OCI-LY1 (cell line): Measurements from ENCODE around the gene SSPN.

Experiments used
- H2AFZ ChIP-seq: fragments of 200-600 bp; sonication (generic), shearing (Covaris generic); 2 replicates; pipeline ENCODE4 v1.6.0; 2014; ENCODE audit warnings: antibody characterized with exemption, mild to moderate bottlenecking, low read length
- H3F3A ChIP-seq: fragments of 200-600 bp; sonication (generic), shearing (Covaris generic); 2 replicates; pipeline ENCODE4 v1.6.0; 2014; ENCODE audit warnings: mild to moderate bottlenecking, antibody characterized with exemption, low read length, moderate library complexity; ENCODE audit not compliant: insufficient read depth
- H3K27ac ChIP-seq: fragments of 200-600 bp; sonication (generic); 2 replicates; pipeline ENCODE4 v1.5.1; 2014; ENCODE audit warnings: low read length, mixed run types, mild to moderate bottlenecking, low read depth; ENCODE audit not compliant: poor library complexity, severe bottlenecking
- H3K27me3 ChIP-seq: fragments of 200-600 bp; sonication (generic); 2 replicates; pipeline ENCODE4 v1.6.0; 2014; ENCODE audit warnings: antibody characterized with exemption, mild to moderate bottlenecking, low read length, moderate library complexity; ENCODE audit not compliant: insufficient read depth
- H3K36me3 ChIP-seq: fragments of 200-600 bp; sonication (generic); 2 replicates; pipeline ENCODE4 v1.6.1; 2014; ENCODE audit warnings: mild to moderate bottlenecking, antibody characterized with exemption, low read length, moderate library complexity, mixed read lengths; ENCODE audit not compliant: insufficient read depth
- H3K4me1 ChIP-seq: fragments of 200-600 bp; sonication (generic); 2 replicates; pipeline ENCODE4 v1.5.1; 2014; ENCODE audit warnings: mild to moderate bottlenecking, low read length, moderate library complexity; ENCODE audit not compliant: insufficient read depth, severe bottlenecking
- H3K4me2 ChIP-seq: fragments of 200-600 bp; sonication (generic), shearing (Covaris generic); 2 replicates; pipeline ENCODE4 v1.6.1; 2014; ENCODE audit warnings: low read length
- H3K4me3 ChIP-seq: fragments of 200-600 bp; sonication (generic); 2 replicates; pipeline ENCODE4 v1.5.1; 2014; ENCODE audit warnings: low read length, low read depth, mild to moderate bottlenecking, mixed read lengths; ENCODE audit not compliant: poor library complexity, severe bottlenecking
- H3K79me2 ChIP-seq: fragments of 200-600 bp; shearing (Covaris generic); 2 replicates; pipeline ENCODE4 v1.6.1; 2016; ENCODE audit warnings: mixed run types, low read length, mixed read lengths; ENCODE audit not compliant: insufficient read depth
- H3K9ac ChIP-seq: fragments of 200-600 bp; sonication (generic), shearing (Covaris generic); 2 replicates; pipeline ENCODE4 v1.6.1; 2014; ENCODE audit warnings: mild to moderate bottlenecking, low read length, mixed read lengths
- H3K9me2 ChIP-seq: fragments of 200-600 bp; sonication (generic), shearing (Covaris generic); 2 replicates; pipeline ENCODE4 v1.6.1; 2014; ENCODE audit warnings: low read depth, mild to moderate bottlenecking, low read length, mixed read lengths
- H3K9me3 ChIP-seq: fragments of 200-600 bp; shearing (Covaris generic); 2 replicates; pipeline ENCODE4 v1.6.1; 2014; ENCODE audit warnings: low read length, mixed read lengths
- H4K20me1 ChIP-seq: fragments of 200-600 bp; sonication (generic), shearing (Covaris generic); 2 replicates; pipeline ENCODE4 v1.6.0; 2016; ENCODE audit warnings: mild to moderate bottlenecking, low read length; ENCODE audit not compliant: insufficient read depth
- CTCF ChIP-seq: fragments of 200-600 bp; sonication (generic), shearing (Covaris generic); IDR thresholded peaks from 2 replicates; pipeline ENCODE4 v1.5.1; 2017; ENCODE audit warnings: mild to moderate bottlenecking, antibody characterized with exemption, low read length, moderate library complexity, mixed read lengths
- EZH2 ChIP-seq: fragments of 200-600 bp; sonication (generic), shearing (Covaris generic); IDR thresholded peaks from 2 replicates; pipeline ENCODE4 v1.8.0; 2017; ENCODE audit warnings: borderline replicate concordance, mixed run types, mild to moderate bottlenecking, antibody characterized with exemption, low read length, moderate library complexity, mixed read lengths

The SSPN gene, protein sequence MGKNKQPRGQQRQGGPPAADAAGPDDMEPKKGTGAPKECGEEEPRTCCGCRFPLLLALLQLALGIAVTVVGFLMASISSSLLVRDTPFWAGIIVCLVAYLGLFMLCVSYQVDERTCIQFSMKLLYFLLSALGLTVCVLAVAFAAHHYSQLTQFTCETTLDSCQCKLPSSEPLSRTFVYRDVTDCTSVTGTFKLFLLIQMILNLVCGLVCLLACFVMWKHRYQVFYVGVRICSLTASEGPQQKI

GRCh38 chr12:26195250-26195640 is at the start of gene SSPN:
TSS of gene SSPN (plus strand) at chr12:26195573. CDS start at chr12:26195673, 100 bp downstream.
- no peaks in the 10 kb centered on the region for H4K20me1 ChIP-seq
- H3K9me3 ChIP-seq, result no peaks in the 10 kb centered on the region
- H3K79me2 ChIP-seq, result no peaks in the 10 kb centered on the region
- no peak within 1 kb of the TSS for H3K4me3 ChIP-seq
- no peaks in the 10 kb centered on the region for H3F3A ChIP-seq
- no peaks in the 10 kb centered on the region for H3K9me2 ChIP-seq
- no peaks in the 10 kb centered on the region for H3K27me3 ChIP-seq
- no peaks in the 10 kb centered on the region for H3K36me3 ChIP-seq
- no peak within 1 kb of the TSS for H3K27ac ChIP-seq
- no peaks in the 10 kb centered on the region for H3K4me1 ChIP-seq
- TF ChIP-seq CTCF (no peak), EZH2 (no peak)
- no peak within 1 kb of the TSS for H3K4me2 ChIP-seq
- H3K9ac ChIP-seq, result no peak within 1 kb of the TSS
- H2AFZ ChIP-seq, result no peak within 1 kb of the TSS

DNA sequence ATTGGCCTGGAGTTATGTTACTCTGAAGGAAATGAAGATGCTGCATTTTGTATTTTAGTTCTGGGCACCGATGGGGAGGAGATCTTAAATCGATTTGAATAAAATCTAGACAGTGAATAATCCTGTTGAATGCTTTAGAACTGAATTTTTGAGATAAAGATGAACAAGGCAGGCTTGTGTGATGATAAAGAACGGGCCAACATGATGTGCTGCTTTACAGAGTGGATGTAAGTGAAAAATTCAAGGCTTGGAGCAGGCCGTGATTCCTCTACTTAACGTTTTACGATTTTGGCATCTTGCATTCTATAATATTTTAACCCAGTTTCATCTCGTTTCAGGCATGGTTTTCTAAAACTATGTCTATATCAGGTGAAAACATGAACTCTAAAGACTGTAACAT is 47.1 kb upstream of the SSPN start:
- no peak overlapping the region for H3K9ac ChIP-seq
- H3K27ac ChIP-seq, result no peak overlapping the region
- H3K4me2 ChIP-seq, result no peak overlapping the region
- no peak overlapping the region for H3K4me3 ChIP-seq
- no peak for TF ChIP-seq CTCF
- no peak for TF ChIP-seq EZH2
- H3K9me2 ChIP-seq, result no peaks in the 10 kb centered on the region
- H3K79me2 ChIP-seq, result no peaks in the 10 kb centered on the region
- H2AFZ ChIP-seq, result no peak overlapping the region
- no peaks in the 10 kb centered on the region for H4K20me1 ChIP-seq
- H3F3A ChIP-seq, result no peaks in the 10 kb centered on the region
- H3K36me3 ChIP-seq, result no peaks in the 10 kb centered on the region
- H3K4me1 ChIP-seq, result no peaks in the 10 kb centered on the region
- no peaks in the 10 kb centered on the region for H3K9me3 ChIP-seq
- no peaks in the 10 kb centered on the region for H3K27me3 ChIP-seq

DNA sequence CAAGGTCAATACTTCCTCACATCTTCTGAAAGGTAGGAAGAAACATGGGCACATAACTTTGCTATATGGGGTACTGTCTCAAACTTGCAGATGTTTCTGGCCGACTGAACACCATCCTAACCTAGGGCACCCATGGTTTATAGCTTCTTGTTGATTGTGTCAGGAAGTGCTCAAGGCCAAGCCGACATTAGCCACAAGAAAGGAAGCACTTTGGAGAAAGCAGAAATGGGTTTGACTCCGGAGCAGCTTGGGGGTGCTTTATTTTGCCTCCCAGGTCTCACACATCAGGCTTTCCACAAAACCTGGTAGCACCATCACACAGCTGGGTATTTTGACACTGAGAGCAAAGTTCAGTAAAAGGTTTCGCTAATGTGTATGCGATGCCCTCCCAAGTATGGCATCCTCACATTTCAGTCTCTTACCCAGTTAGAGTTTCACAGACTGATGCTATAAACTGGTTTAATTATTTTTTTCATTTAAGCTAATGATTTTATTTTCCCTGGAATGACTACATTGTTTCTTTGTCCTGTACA is 45.3 kb upstream of the SSPN start:
- H3K79me2 ChIP-seq, result no peaks in the 10 kb centered on the region
- H3K4me1 ChIP-seq, result no peaks in the 10 kb centered on the region
- no peaks in the 10 kb centered on the region for H3K36me3 ChIP-seq
- no peak overlapping the region for H3K27ac ChIP-seq
- H3K27me3 ChIP-seq, result no peaks in the 10 kb centered on the region; the same call in 1 of the 2 replicates
- TF ChIP-seq EZH2 (no peak), CTCF (no peak)
- H3F3A ChIP-seq, result no peaks in the 10 kb centered on the region
- H3K9ac ChIP-seq, result no peak overlapping the region
- H3K9me2 ChIP-seq, result no peaks in the 10 kb centered on the region
- no peak overlapping the region for H3K4me2 ChIP-seq
- H3K9me3 ChIP-seq, result no peaks in the 10 kb centered on the region
- no peak overlapping the region for H2AFZ ChIP-seq
- H4K20me1 ChIP-seq, result no peaks in the 10 kb centered on the region
- H3K4me3 ChIP-seq, result no peak overlapping the region
